HG02852 (cell line): ENCODE results near the gene PRIM2.
"Not testable (repeated sequence)": the region's sequence is repeated elsewhere in the genome, so short reads cannot be mapped to it uniquely, and the experiment has no call there.

Experiments used
- ATAC-seq: cut with Tn5 transposase; IDR thresholded peaks from one replicate; pipeline ENCODE4 v1.9.1; 2021; ENCODE audit warnings: mild to moderate bottlenecking, moderate library complexity; ENCODE audit not compliant: unreplicated experiment

PRIM2 gene

GRCh38 chr6:57308755-57309154, 8.7 kb upstream of the PRIM2 start:
- ATAC-seq = not testable (repeated sequence)

- ATAC-seq = not testable (repeated sequence)
Observed at GRCh38 chr6:57310095-57310816, 7.2 kb upstream of the PRIM2 start.

- ATAC-seq = no peak
Observed at GRCh38 chr6:57310817-57311157, 6.6 kb upstream of the PRIM2 start.

GRCh38 chr6:57311300-57312003, 6.0 kb upstream of the PRIM2 start:
- ATAC-seq = not testable (repeated sequence)

GRCh38 chr6:57312004-57312345, 5.5 kb upstream of the PRIM2 start:
- no peak for ATAC-seq

GRCh38 chr6:57313009-57313408, 4.4 kb upstream of the PRIM2 start:
- ATAC-seq = no peak

GRCh38 chr6:57313711-57314471, 3.5 kb upstream of the PRIM2 start:
- no peak for ATAC-seq

GRCh38 chr6:57315111-57315510, 2.3 kb upstream of the PRIM2 start:
- ATAC-seq = no peak

GRCh38 chr6:57315851-57316250, 1.6 kb upstream of the PRIM2 start:
- ATAC-seq = no peak

- peak; percentile 89 for ATAC-seq
Observed at GRCh38 chr6:57316581-57317059, 810 bp upstream of the PRIM2 start.

GRCh38 chr6:57324538-57324937, 7.1 kb downstream of the PRIM2 start:
- no peak for ATAC-seq

GRCh38 chr6:57327311-57327710, 9.9 kb downstream of the PRIM2 start:
- no peak for ATAC-seq

GRCh38 chr6:57328074-57328473, 10.6 kb downstream of the PRIM2 start:
- ATAC-seq = no peak

GRCh38 chr6:57329933-57330332, 12.5 kb downstream of the PRIM2 start:
- no peak for ATAC-seq

- ATAC-seq = no peak
Observed at GRCh38 chr6:57342148-57342669, 24.8 kb downstream of the PRIM2 start.

- not testable (repeated sequence) for ATAC-seq
Observed at GRCh38 chr6:57343342-57343741, 25.9 kb downstream of the PRIM2 start.

- not testable (repeated sequence) for ATAC-seq
Observed at GRCh38 chr6:57346715-57347114, 29.3 kb downstream of the PRIM2 start.

- ATAC-seq = not testable (repeated sequence)
Observed at GRCh38 chr6:57347597-57347996, 30.2 kb downstream of the PRIM2 start.

- ATAC-seq = peak; percentile 68
Observed at GRCh38 chr6:57350443-57350842, 33.0 kb downstream of the PRIM2 start.

- ATAC-seq = not testable (repeated sequence)
Observed at GRCh38 chr6:57352596-57352995, 35.2 kb downstream of the PRIM2 start.

- not testable (repeated sequence) for ATAC-seq
Observed at GRCh38 chr6:57358319-57358718, 40.9 kb downstream of the PRIM2 start.
